GM12878 (cell line): ENCODE data around the gene SLC35D2. TPM values are rescaled to one million over a fixed set of nuclear protein-coding genes. Genes with fewer than 3 reads are reported as not detected.

Source experiments
- ATAC-seq: fragments of 200-7000 bp; cut with Tn5 transposase; 3 replicates; pipeline ENCODE4 v1.9.1; 2020; ENCODE audit warnings: mild to moderate bottlenecking, moderate library complexity
- BruUV-seq: library from RNA; stranded (reverse); fragments of 400-500 nt; replicated peaks from 2 replicates; lab custom pipeline; 2021; lab: Mats Ljungman, UMichigan
- CTCF ChIA-PET: fragments of 300-600 bp; sonication (Branson Sonifier 250); formaldehyde crosslinking; extraction: SDS; loops from one replicate; lab custom pipeline; 2021; ENCODE audit warnings: inconsistent platforms; lab: Yijun Ruan, JAX
- POLR2A ChIA-PET: fragments of 350-600 bp; formaldehyde crosslinking; extraction: SDS; loops from one replicate; lab custom pipeline; 2021; ENCODE audit warnings: inconsistent platforms; lab: Charles Lee
- RAD21 ChIA-PET: fragments of 300-600 bp; sonication (Branson Sonifier 250); formaldehyde crosslinking; loops from one replicate; lab custom pipeline; 2023; ENCODE audit warnings: antibody characterized with exemption; ENCODE audit not compliant: unreplicated experiment; lab: Charles Lee
- SMC1A ChIA-PET: fragments of 300-600 bp; sonication (Branson Sonifier 250); formaldehyde crosslinking; loops from one replicate; lab custom pipeline; 2023; ENCODE audit not compliant: unreplicated experiment, uncharacterized antibody; lab: Charles Lee
- DNase-seq: peaks from one replicate; pipeline ENCODE4 v3.0.0-alpha.2; 2011; ENCODE audit warnings: low read depth, low spot score
- FAIRE-seq: peaks from 3 replicates; lab custom pipeline; 2011; peaks lifted over from hg19 to GRCh38; lab: Jason Lieb, UNC
- H2AFZ ChIP-seq: 2 replicates; pipeline ENCODE4 v1.6.0; 2011; ENCODE audit warnings: low read depth, low read length, control low read depth; ENCODE audit not compliant: control insufficient read depth
- H3K27ac ChIP-seq: 2 replicates; pipeline ENCODE4 v1.5.1; 2011; ENCODE audit warnings: control low read depth; ENCODE audit not compliant: control insufficient read depth, insufficient read depth
- H3K27me3 ChIP-seq, 2 experiments: replicated peaks in 1 of 2; 2 replicates each; pipeline versions ENCODE4 v1.6.0 to v1.6.1; 2011; ENCODE audit warnings: low read length in 1 of 2; ENCODE audit not compliant: control insufficient read depth in 2 of 2, insufficient read depth in 2 of 2
- H3K36me3 ChIP-seq, 2 experiments: 2 replicates each; pipeline ENCODE4 v1.5.1; 2011; ENCODE audit warnings: low read length in 1 of 2; ENCODE audit not compliant: control insufficient read depth in 2 of 2, insufficient read depth in 2 of 2
- H3K4me1 ChIP-seq: 2 replicates; pipeline ENCODE4 v1.6.1; 2011; ENCODE audit warnings: mild to moderate bottlenecking, low read length, moderate library complexity, mixed read lengths; ENCODE audit not compliant: control insufficient read depth, insufficient read depth
- H3K4me2 ChIP-seq: 2 replicates; pipeline ENCODE4 v1.6.0; 2011; ENCODE audit warnings: control low read depth; ENCODE audit not compliant: control insufficient read depth, insufficient read depth
- H3K4me3 ChIP-seq: fragments of 200-600 bp; sonication (generic); 2 replicates; pipeline ENCODE4 v1.5.1; 2016
- H3K79me2 ChIP-seq: 2 replicates; pipeline ENCODE4 v1.6.0; 2011; ENCODE audit warnings: low read length; ENCODE audit not compliant: control insufficient read depth, insufficient read depth
- H3K9ac ChIP-seq: 2 replicates; pipeline ENCODE4 v1.8.0; 2011; ENCODE audit warnings: low read length, control low read depth, mixed read lengths; ENCODE audit not compliant: control insufficient read depth, insufficient read depth
- H3K9me3 ChIP-seq: replicated peaks from 3 replicates; pipeline ENCODE4 v1.5.1; 2011; ENCODE audit warnings: mild to moderate bottlenecking, low read length; ENCODE audit not compliant: control insufficient read depth, insufficient read depth
- H4K20me1 ChIP-seq: 2 replicates; pipeline ENCODE4 v1.6.0; 2011; ENCODE audit not compliant: control insufficient read depth, insufficient read depth
- ASH2L ChIP-seq: fragments of 300-600, 200-600 bp; sonication (generic); IDR thresholded peaks from 2 replicates; pipeline ENCODE4 v1.6.1; 2017; ENCODE audit warnings: low read depth, mild to moderate bottlenecking, borderline replicate concordance
- CEBPB ChIP-seq, 2 experiments: fragments of 150-350 bp in 1 of 2; IDR thresholded peaks; 2 replicates each; pipeline ENCODE4 v1.6.1; 2012 to 2014; ENCODE audit warnings: low read depth in 2 of 2, low read length in 2 of 2, borderline replicate concordance in 1 of 2, inconsistent platforms in 1 of 2
- CEBPZ ChIP-seq: fragments of 150-350 bp; IDR thresholded peaks from 2 replicates; pipeline ENCODE4 v1.6.1; 2016; ENCODE audit warnings: low read depth, low read length
- CHD1 ChIP-seq: IDR thresholded peaks from 2 replicates; pipeline ENCODE4 v1.6.1; 2012; ENCODE audit warnings: low read depth, low read length, improper control_type of control experiment
- EED ChIP-seq: sonication (generic); IDR thresholded peaks from 2 replicates; pipeline ENCODE4 v1.6.1; 2016; ENCODE audit warnings: antibody characterized with exemption, low read depth
- ESRRA ChIP-seq: IDR thresholded peaks from 2 replicates; pipeline ENCODE4 v1.6.1; 2012; ENCODE audit warnings: mild to moderate bottlenecking, low read length, improper control_type of control experiment
- HCFC1 ChIP-seq: fragments of 150-350 bp; IDR thresholded peaks from 2 replicates; pipeline ENCODE4 v1.6.1; 2014; ENCODE audit warnings: low read length
- IRF4 ChIP-seq: IDR thresholded peaks from 2 replicates; pipeline ENCODE4 v1.6.1; 2011; ENCODE audit warnings: low read depth, low read length
- JUND ChIP-seq: IDR thresholded peaks from 2 replicates; pipeline ENCODE4 v1.6.1; 2012; ENCODE audit warnings: low read depth, mild to moderate bottlenecking, low read length, improper control_type of control experiment, moderate library complexity
- KLF5 ChIP-seq: fragments of 450-650 bp; IDR thresholded peaks from 2 replicates; pipeline ENCODE4 v1.6.1; 2014; ENCODE audit warnings: mild to moderate bottlenecking; ENCODE audit not compliant: partially characterized antibody
- MTA3 ChIP-seq: IDR thresholded peaks from 2 replicates; pipeline ENCODE4 v1.6.1; 2012; ENCODE audit warnings: low read length, inconsistent platforms, borderline replicate concordance
- PML ChIP-seq: IDR thresholded peaks from 2 replicates; pipeline ENCODE4 v1.6.1; 2012; ENCODE audit warnings: low read length, inconsistent platforms
- RELB ChIP-seq: fragments of 450-650 bp; IDR thresholded peaks from 2 replicates; pipeline ENCODE4 v1.6.1; 2017; ENCODE audit warnings: low read depth, mild to moderate bottlenecking, moderate library complexity
- SREBF1 ChIP-seq: IDR thresholded peaks from 2 replicates; pipeline ENCODE4 v1.6.1; 2012; ENCODE audit warnings: mild to moderate bottlenecking, low read length
- WRNIP1 ChIP-seq: IDR thresholded peaks from 2 replicates; pipeline ENCODE4 v1.6.1; 2011; ENCODE audit warnings: low read depth, low read length, improper control_type of control experiment, borderline replicate concordance
- WGBS: methylation state at CpG from one replicate; pipeline ENCODE4 v1.1.6; 2016; ENCODE audit warnings: low lambda C conversion rate; ENCODE audit not compliant: insufficient replicate concordance, insufficient coverage; ENCODE audit errors: missing lambda C conversion rate; 5-methylcytosine and 5-hydroxymethylcytosine counted together
- in situ Hi-C: fragments of 300-500 bp; cut with MboI; formaldehyde crosslinking; loops from 9 replicates; pipeline ENCODE4 v1.14.3; 2018; ENCODE audit warnings: mixed read lengths
- intact Hi-C: fragments of 100-400 bp; cut with micrococcal nuclease; formaldehyde crosslinking; loops from one replicate; pipeline ENCODE4 v1.14.2; 2022; ENCODE audit not compliant: unreplicated experiment
- polyA plus RNA-seq, 11 experiments: library from polyadenylated mRNA; depleted of rRNA in 4 of 11; unstranded in 6 of 11; stranded (reverse) in 5 of 11; fragments of >200 nt; fragmentation: Nextera tagmentation in 4 of 11; fragmentation: Illumina TruSeq in 1 of 11; extraction: Ambion mirVana in 4 of 11; extraction: Trizol in 1 of 11; gene quantifications; 1 replicate in 1 of 11; 2 replicates in 10 of 11; pipeline versions ENCODE4 v1.2.1 to v1.2.3, GENCODE V29; 2011 to 2016; ENCODE audit warnings: inconsistent platforms in 2 of 11, missing spikeins in 2 of 11, low read depth in 1 of 11
- total RNA-seq, 4 experiments: library from RNA; depleted of rRNA in 3 of 4; stranded (reverse); fragments of >200 nt in 3 of 4; fragmentation: Illumina TruSeq in 1 of 4; extraction: Trizol in 1 of 4; gene quantifications; 2 replicates each; pipeline versions ENCODE4 v1.2.1 to v1.2.3, GENCODE V29; 2013 to 2021

The SLC35D2 gene
- total and polyA plus RNA-seq, 10 of the 15 experiments (the other 5 are each of a cell fraction or from before 2014, with no cell fraction given), result 0.64 to 6.3 (median 3.5) TPM

- no peak for ATAC-seq
- H2AFZ ChIP-seq, result 0 out of 2 replicates have a peak overlapping the region, but pooled peaks have one; percentile 3
- H3K4me2 ChIP-seq, result no peak overlapping the region
- no peak for DNase-seq
- TF ChIP-seq MTA3, result no peak
- no peak for TF ChIP-seq SREBF1
- TF ChIP-seq ESRRA, result no peak
- no peak for TF ChIP-seq HCFC1
- no peak for TF ChIP-seq PML
- TF ChIP-seq RELB, result no peak
- no peak for TF ChIP-seq CEBPZ
- no peak for TF ChIP-seq IRF4
- no peak for TF ChIP-seq JUND
- no peak for TF ChIP-seq KLF5
- TF ChIP-seq CHD1, result no peak
- no peak for TF ChIP-seq WRNIP1
- no peak for TF ChIP-seq ASH2L
- no peak for TF ChIP-seq CEBPB (IDR thresholded peaks at IDR 0.05; ENCODE audit: borderline replicate concordance in 1 of 2, low read depth in 2 of 2, low read length in 2 of 2)
- TF ChIP-seq EED, result no peak
- TF ChIP-seq, all 136 proteins: peak for 0
- no peak for FAIRE-seq
- CTCF ChIA-PET, result no interaction called here
- Histone ChIP-seq H3K4me3 (no peak overlapping the region), H3K27me3 (no peaks in the 10 kb centered on the region), H3K27ac (no peak overlapping the region), H3K4me1 (no peaks in the 10 kb centered on the region), H3K79me2 (no peaks in the 10 kb centered on the region; the same call in 1 of the 2 replicates), H4K20me1 (no peaks in the 10 kb centered on the region), H3K9me3 (no peaks in the 10 kb centered on the region), H3K36me3 (peaks cover 7 to 16% of the 10 kb centered on the region in 2 experiments), H3K9ac (no peak overlapping the region)
- intact Hi-C loops (no loop called here), in situ Hi-C loops (no loop called here)
- POLR2A ChIA-PET, result interaction anchor here (0.5 to 0.9 kb wide), 3 partner anchors 15 to 350 kb away, joined by 3 to 12 read pairs (median 6); no protein-coding TSS in a partner anchor
- BruUV-seq, result no TSS peak
- SMC1A ChIA-PET, result no interaction called here
- RAD21 ChIA-PET, result no interaction called here
- 68% methylated on average over 5 of the region's 5 CpGs for WGBS
These were observed 7.7 kb upstream of the SLC35D2 start for GRCh38 chr9:96391021-96391765.
